Measurements from ENCODE around the gene NDUFAF8. TPM values are rescaled to one million over a fixed set of nuclear protein-coding genes. Genes with fewer than 3 reads are reported as not detected.
A peak's percentile ranks its signal among the peaks of the same experiment; 100 is the strongest.

The NDUFAF8 gene
- total and polyA plus RNA-seq, 3 donors from 2014 or later, result 61.1 to 63.4 (median 62.5) TPM

GRCh38 chr17:81200695-81201580 lies 38.2 kb upstream of the NDUFAF8 start:
- H3K9me3 ChIP-seq, result no peaks in the 10 kb centered on the region
- intact Hi-C loops (cut with DNase I; ENCODE audit: low total_unique reads), result no loop called here
- H3K36me3 ChIP-seq (ENCODE audit: low read depth, missing control alignments), result no peaks in the 10 kb centered on the region
- no peak overlapping the region for H3K4me3 ChIP-seq
- no peak overlapping the region for H3K27ac ChIP-seq
- H3K4me1 ChIP-seq, result peaks cover 20% of the 10 kb centered on the region
- TF ChIP-seq CTCF (IDR thresholded peaks at IDR 0.05) (peak; percentile 70 to 84 (median 83)), POLR2A (IDR thresholded peaks at IDR 0.05) (no peak)
- DNase-seq, result peak; percentile 85
- 70 to 72% methylated on average over 27 of the region's 27 CpGs for WGBS, 2 donors
- no peaks in the 10 kb centered on the region for H3K27me3 ChIP-seq

GRCh38 chr17:81202318-81202717 lies 36.8 kb upstream of the NDUFAF8 start:
- Histone ChIP-seq H3K36me3 (ENCODE audit: low read depth, missing control alignments) (no peaks in the 10 kb centered on the region), H3K9me3 (no peaks in the 10 kb centered on the region), H3K27ac (no peak overlapping the region), H3K4me1 (peaks cover 20% of the 10 kb centered on the region), H3K4me3 (no peak overlapping the region), H3K27me3 (no peaks in the 10 kb centered on the region)
- TF ChIP-seq POLR2A (IDR thresholded peaks at IDR 0.05), result no peak
- TF ChIP-seq CTCF (IDR thresholded peaks at IDR 0.05), result no peak
- DNase-seq, result no peak
- WGBS, 2 donors, result 92 to 95% methylated on average over 7 to 10 of the region's 10 CpGs
- intact Hi-C loops (cut with DNase I; ENCODE audit: low total_unique reads), result no loop called here

- Histone ChIP-seq H3K27me3 (no peaks in the 10 kb centered on the region), H3K9me3 (no peaks in the 10 kb centered on the region), H3K27ac (no peak overlapping the region), H3K4me1 (peaks cover 20% of the 10 kb centered on the region), H3K36me3 (ENCODE audit: low read depth, missing control alignments) (no peaks in the 10 kb centered on the region), H3K4me3 (no peak overlapping the region)
- 95 to 98% methylated on average over 16 to 20 of the region's 20 CpGs for WGBS, 2 donors
- no peak for DNase-seq
- no peak for TF ChIP-seq POLR2A (IDR thresholded peaks at IDR 0.05)
- no peak for TF ChIP-seq CTCF (IDR thresholded peaks at IDR 0.05)
- intact Hi-C loops (cut with DNase I; ENCODE audit: low total_unique reads), result no loop called here
These were observed 36.0 kb upstream of the NDUFAF8 start for GRCh38 chr17:81203136-81203535.

- no peak overlapping the region for H3K27ac ChIP-seq
- intact Hi-C loops (cut with DNase I; ENCODE audit: low total_unique reads), result no loop called here
These were observed 34.5 kb upstream of the NDUFAF8 start for GRCh38 chr17:81204578-81204977.

More at GRCh38 chr17:81204578-81204977, 34.5 kb upstream of the NDUFAF8 start:
- Histone ChIP-seq H3K36me3 (ENCODE audit: low read depth, missing control alignments) (no peaks in the 10 kb centered on the region), H3K4me3 (no peak overlapping the region), H3K9me3 (no peaks in the 10 kb centered on the region), H3K27me3 (no peaks in the 10 kb centered on the region), H3K4me1 (peaks cover 11% of the 10 kb centered on the region)
- no peak for DNase-seq
- TF ChIP-seq POLR2A (IDR thresholded peaks at IDR 0.05), result no peak
- no peak for TF ChIP-seq CTCF (IDR thresholded peaks at IDR 0.05)
- WGBS, 2 donors, result 84 to 88% methylated on average over 5 to 10 of the region's 10 CpGs
